GM23248 (cell line): ENCODE data around the gene SLC5A1. TPM values are rescaled to one million over a fixed set of nuclear protein-coding genes. Genes with fewer than 3 reads are reported as not detected.

Experiments
- DNase-seq: peaks from one replicate; pipeline ENCODE4 v3.0.0-alpha.2; 2015
- H2AFZ ChIP-seq: fragments of 200-600 bp; sonication (generic); 2 replicates; pipeline ENCODE4 v1.6.1; 2016; ENCODE audit warnings: antibody characterized with exemption
- H3F3A ChIP-seq: fragments of 200-600 bp; sonication (generic); 2 replicates; pipeline ENCODE4 v1.6.1; 2016; ENCODE audit warnings: mild to moderate bottlenecking, antibody characterized with exemption, mixed run types; ENCODE audit not compliant: insufficient read depth
- H3K27ac ChIP-seq: fragments of 200-600 bp; sonication (generic); 2 replicates; pipeline ENCODE4 v1.5.1; 2016; ENCODE audit warnings: mild to moderate bottlenecking
- H3K27me3 ChIP-seq: fragments of 200-600 bp; sonication (generic); replicated peaks from 2 replicates; pipeline ENCODE4 v1.6.1; 2016; ENCODE audit warnings: mild to moderate bottlenecking; ENCODE audit not compliant: insufficient read depth
- H3K36me3 ChIP-seq: fragments of 200-600 bp; sonication (generic); 2 replicates; pipeline ENCODE4 v1.6.1; 2016; ENCODE audit warnings: low read depth, mild to moderate bottlenecking
- H3K4me1 ChIP-seq: fragments of 200-600 bp; sonication (generic); 2 replicates; pipeline ENCODE4 v1.6.1; 2016; ENCODE audit warnings: mild to moderate bottlenecking; ENCODE audit not compliant: insufficient read depth
- H3K4me2 ChIP-seq: fragments of 200-600 bp; sonication (generic); one replicate; pipeline ENCODE4 v1.6.1; 2016; ENCODE audit warnings: mild to moderate bottlenecking; ENCODE audit not compliant: unreplicated experiment
- H3K4me3 ChIP-seq: fragments of 200-600 bp; sonication (generic); 2 replicates; pipeline ENCODE4 v1.5.1; 2016; ENCODE audit warnings: mild to moderate bottlenecking
- H3K79me2 ChIP-seq: fragments of 200-600 bp; sonication (generic); 2 replicates; pipeline ENCODE4 v1.6.1; 2016; ENCODE audit warnings: mild to moderate bottlenecking; ENCODE audit not compliant: insufficient read depth
- H3K9ac ChIP-seq: fragments of 200-600 bp; sonication (generic); 2 replicates; pipeline ENCODE4 v1.6.1; 2016; ENCODE audit warnings: mild to moderate bottlenecking
- H3K9me2 ChIP-seq: fragments of 200-600 bp; sonication (generic); 2 replicates; pipeline ENCODE4 v1.6.1; 2016; ENCODE audit warnings: mixed run types, mild to moderate bottlenecking, moderate library complexity; ENCODE audit not compliant: insufficient read depth
- H3K9me3 ChIP-seq: fragments of 200-600 bp; sonication (generic); one replicate; pipeline ENCODE4 v1.6.1; 2017; ENCODE audit warnings: low read depth
- H4K20me1 ChIP-seq: fragments of 200-600 bp; sonication (generic); 2 replicates; pipeline ENCODE4 v1.6.0; 2016; ENCODE audit not compliant: insufficient read depth
- EZH2 ChIP-seq: fragments of 200-600 bp; sonication (generic); IDR thresholded peaks from 2 replicates; pipeline ENCODE4 v1.6.1; 2018; ENCODE audit warnings: antibody characterized with exemption, mild to moderate bottlenecking; ENCODE audit not compliant: insufficient read depth, poor library complexity, severe bottlenecking
- EZH2phosphoT487 ChIP-seq: fragments of 200-600 bp; sonication (generic); IDR thresholded peaks from 2 replicates; pipeline ENCODE4 v1.6.1; 2018; ENCODE audit warnings: antibody characterized with exemption, moderate library complexity, mild to moderate bottlenecking, low read depth; ENCODE audit not compliant: insufficient read depth
- WGBS, 2 experiments: methylation state at CpG; one replicate each; pipeline ENCODE4 v1.1.6; 2015 to 2017; ENCODE audit warnings: low lambda C conversion rate in 2 of 2, low coverage in 1 of 2; ENCODE audit errors: missing lambda C conversion rate in 2 of 2; 5-methylcytosine and 5-hydroxymethylcytosine counted together
- in situ Hi-C: fragments of 300-500 bp; cut with MboI; formaldehyde crosslinking; loops from 2 replicates; pipeline ENCODE4 v1.15.0; 2020
- polyA plus RNA-seq: library from polyadenylated mRNA; unstranded; fragments of >200 nt; fragmentation: Nextera tagmentation; extraction: Ambion mirVana; gene quantifications from 2 replicates; pipeline ENCODE4 v1.2.1, GENCODE V29; 2016
- total RNA-seq: library from RNA; depleted of rRNA; stranded (reverse); fragments of >200 nt; shearing (Covaris generic); gene quantifications from 2 replicates; pipeline ENCODE4 v1.2.3, GENCODE V29; 2014

SLC5A1 gene
- total and polyA plus RNA-seq, 2 experiments from 2014 or later: not detected

GRCh38 chr22:32000181-32000580, 42.9 kb upstream of the SLC5A1 start:
- Histone ChIP-seq H3K9me3 (no peaks in the 10 kb centered on the region), H2AFZ (no peak overlapping the region), H3K27ac (no peak overlapping the region), H4K20me1 (no peaks in the 10 kb centered on the region), H3K4me1 (no peaks in the 10 kb centered on the region), H3K79me2 (no peaks in the 10 kb centered on the region), H3K27me3 (no peaks in the 10 kb centered on the region), H3F3A (no peaks in the 10 kb centered on the region), H3K9me2 (no peaks in the 10 kb centered on the region), H3K36me3 (no peaks in the 10 kb centered on the region), H3K4me2 (no peak overlapping the region), H3K9ac (no peak overlapping the region), H3K4me3 (no peak overlapping the region)
- DNase-seq: no peak
- TF ChIP-seq EZH2phosphoT487 (no peak), EZH2 (no peak)
- in situ Hi-C loops: no loop called here
- 12 to 13% methylated on average over 1 of the region's 1 CpG for WGBS, 2 experiments

GRCh38 chr22:32005453-32005852, 37.6 kb upstream of the SLC5A1 start:
- H3K9me2 ChIP-seq: no peaks in the 10 kb centered on the region
- no peak overlapping the region for H3K4me3 ChIP-seq
- H3K27ac ChIP-seq: no peak overlapping the region
- H3K79me2 ChIP-seq: no peaks in the 10 kb centered on the region
- in situ Hi-C loops: no loop called here
- H3K36me3 ChIP-seq: no peaks in the 10 kb centered on the region
- H4K20me1 ChIP-seq: no peaks in the 10 kb centered on the region
- no peaks in the 10 kb centered on the region for H3K27me3 ChIP-seq
- no peaks in the 10 kb centered on the region for H3K4me1 ChIP-seq
- TF ChIP-seq EZH2phosphoT487 (no peak), EZH2 (no peak)
- H3K9me3 ChIP-seq: no peaks in the 10 kb centered on the region
- peak; percentile 54 for DNase-seq
- H3F3A ChIP-seq: no peaks in the 10 kb centered on the region
- H3K4me2 ChIP-seq: no peak overlapping the region
- 7 to 41% methylated on average over 1 of the region's 1 CpG for WGBS, 2 experiments
- no peak overlapping the region for H2AFZ ChIP-seq
- H3K9ac ChIP-seq: no peak overlapping the region

- WGBS, 2 experiments: 39 to 64% methylated on average over 1 of the region's 1 CpG
Observed at GRCh38 chr22:32013200-32013599, 29.9 kb upstream of the SLC5A1 start.

GRCh38 chr22:32016081-32016480, 27.0 kb upstream of the SLC5A1 start:
- TF ChIP-seq EZH2: no peak
- no peak for TF ChIP-seq EZH2phosphoT487
- H3K4me1 ChIP-seq: no peaks in the 10 kb centered on the region
- H3K4me3 ChIP-seq: no peak overlapping the region
- no peaks in the 10 kb centered on the region for H3K27me3 ChIP-seq
- H3K9me2 ChIP-seq: no peaks in the 10 kb centered on the region
- in situ Hi-C loops: no loop called here
- H2AFZ ChIP-seq: no peak overlapping the region
- DNase-seq: no peak
- no peaks in the 10 kb centered on the region for H3K79me2 ChIP-seq
- 53 to 62% methylated on average over 5 of the region's 5 CpGs for WGBS, 2 experiments
- no peak overlapping the region for H3K27ac ChIP-seq
- no peaks in the 10 kb centered on the region for H3K9me3 ChIP-seq
- no peak overlapping the region for H3K9ac ChIP-seq
- no peaks in the 10 kb centered on the region for H4K20me1 ChIP-seq
- no peaks in the 10 kb centered on the region for H3F3A ChIP-seq
- H3K4me2 ChIP-seq: no peak overlapping the region
- H3K36me3 ChIP-seq: no peaks in the 10 kb centered on the region

More at GRCh38 chr22:32013200-32013599, 29.9 kb upstream of the SLC5A1 start:
- H4K20me1 ChIP-seq: no peaks in the 10 kb centered on the region
- no peak overlapping the region for H3K4me2 ChIP-seq
- no peaks in the 10 kb centered on the region for H3K79me2 ChIP-seq
- H3K27ac ChIP-seq: no peak overlapping the region
- H3K4me1 ChIP-seq: no peaks in the 10 kb centered on the region
- no peaks in the 10 kb centered on the region for H3F3A ChIP-seq
- no peaks in the 10 kb centered on the region for H3K9me3 ChIP-seq
- TF ChIP-seq EZH2phosphoT487 (no peak), EZH2 (no peak)
- no peaks in the 10 kb centered on the region for H3K36me3 ChIP-seq
- no peak overlapping the region for H3K9ac ChIP-seq
- H3K27me3 ChIP-seq: no peaks in the 10 kb centered on the region
- no peak overlapping the region for H3K4me3 ChIP-seq
- no peak overlapping the region for H2AFZ ChIP-seq
- no peak for DNase-seq
- in situ Hi-C loops: no loop called here
- H3K9me2 ChIP-seq: no peaks in the 10 kb centered on the region

GRCh38 chr22:32018056-32018455, 25.0 kb upstream of the SLC5A1 start:
- Histone ChIP-seq H3K27me3 (no peaks in the 10 kb centered on the region), H3K9me2 (no peaks in the 10 kb centered on the region), H3K36me3 (no peaks in the 10 kb centered on the region), H3K9ac (no peak overlapping the region), H3K27ac (no peak overlapping the region), H3F3A (no peaks in the 10 kb centered on the region), H3K4me1 (no peaks in the 10 kb centered on the region), H3K4me3 (no peak overlapping the region), H3K79me2 (no peaks in the 10 kb centered on the region), H3K4me2 (no peak overlapping the region), H3K9me3 (no peaks in the 10 kb centered on the region), H2AFZ (no peak overlapping the region), H4K20me1 (no peaks in the 10 kb centered on the region)
- DNase-seq: no peak
- WGBS, 2 experiments: 26 to 40% methylated on average over 2 of the region's 2 CpGs
- no peak for TF ChIP-seq EZH2phosphoT487
- TF ChIP-seq EZH2: no peak
- in situ Hi-C loops: no loop called here
